B cell (primary cell): ENCODE measurements around the gene IL13. TPM values are rescaled to one million over a fixed set of nuclear protein-coding genes. Genes with fewer than 3 reads are reported as not detected.

Experiments used
- ATAC-seq: fragments of 200-7000 bp; cut with Tn5 transposase; one replicate; pipeline ENCODE4 v1.10.0; 2021; ENCODE audit warnings: low read depth, mild to moderate bottlenecking, moderate number of reproducible peaks, moderate library complexity
- CTCF ChIA-PET: fragments of 350-600 bp; sonication (Branson Sonifier 250); formaldehyde crosslinking; loops from one replicate; lab custom pipeline; 2021; ENCODE audit warnings: antibody characterized with exemption, inconsistent platforms; lab: Charles Lee
- POLR2A ChIA-PET: fragments of 350-600 bp; sonication (Branson Sonifier 250); formaldehyde crosslinking; loops from one replicate; lab custom pipeline; 2021; ENCODE audit warnings: antibody characterized with exemption; lab: Charles Lee
- DNase-seq: peaks from one replicate; pipeline ENCODE4 v3.0.0; 2013
- H2AFZ ChIP-seq: 2 replicates; pipeline ENCODE4 v1.6.1; 2012; ENCODE audit warnings: mild to moderate bottlenecking, low read depth, low read length; ENCODE audit not compliant: insufficient read depth, poor library complexity, severe bottlenecking
- H3K27ac ChIP-seq, 2 donors: 1 replicate in 1 of 2; 2 replicates in 1 of 2; pipeline ENCODE4 v1.5.1; 2012 to 2013; ENCODE audit warnings: low read length in 2 of 2, mild to moderate bottlenecking in 2 of 2, moderate library complexity in 1 of 2
- H3K27me3 ChIP-seq, 4 experiments: fragments of 200-600 bp in 1 of 4; sonication (generic) in 1 of 4; replicated peaks in 1 of 4; 1 replicate in 2 of 4; 2 replicates in 2 of 4; pipeline versions ENCODE4 v1.6.1 to v1.7.0; 2013 to 2016; ENCODE audit warnings: low read length in 3 of 4, mild to moderate bottlenecking in 2 of 4, mixed read lengths in 1 of 4, moderate library complexity in 1 of 4; ENCODE audit not compliant: insufficient read depth in 4 of 4, control insufficient read depth in 3 of 4; ENCODE audit errors: control extremely low read depth in 1 of 4
- H3K36me3 ChIP-seq, 2 experiments: replicated peaks in 1 of 2; 1 replicate in 1 of 2; 2 replicates in 1 of 2; pipeline versions ENCODE4 v1.6.1 to v1.7.1; 2013; ENCODE audit warnings: low read length in 1 of 2; ENCODE audit not compliant: insufficient read depth in 2 of 2, control insufficient read depth in 1 of 2; ENCODE audit errors: control extremely low read depth in 1 of 2, extremely low read depth in 1 of 2
- H3K4me1 ChIP-seq, 2 donors: fragments of 200-600 bp in 1 of 2; sonication (generic) in 1 of 2; 1 replicate in 1 of 2; 2 replicates in 1 of 2; pipeline versions ENCODE4 v1.5.1 to v1.6.1; 2013 to 2017; ENCODE audit warnings: low read length in 2 of 2; ENCODE audit not compliant: control insufficient read depth in 2 of 2, insufficient read depth in 2 of 2
- H3K4me2 ChIP-seq: replicated peaks from 2 replicates; pipeline ENCODE3; 2012; ENCODE audit warnings: mild to moderate bottlenecking, low read depth, low read length; ENCODE audit not compliant: poor library complexity, severe bottlenecking
- H3K4me3 ChIP-seq, 5 experiments: fragments of 200-600 bp in 1 of 5; sonication (generic) in 1 of 5; 1 replicate in 3 of 5; 2 replicates in 2 of 5; pipeline versions ENCODE4 v1.5.1 to v1.7.0; 2011 to 2016; ENCODE audit warnings: low read length in 4 of 5, mild to moderate bottlenecking in 4 of 5, low read depth in 2 of 5, control low read depth in 1 of 5, moderate library complexity in 1 of 5; ENCODE audit not compliant: insufficient read depth in 1 of 5; ENCODE audit errors: control extremely low read depth in 1 of 5, extremely low read depth in 1 of 5
- H3K79me2 ChIP-seq: fragments of 200-600 bp; sonication (generic); one replicate; pipeline ENCODE4 v1.6.0; 2016; ENCODE audit warnings: low read length; ENCODE audit not compliant: control insufficient read depth, insufficient read depth
- H3K9ac ChIP-seq: fragments of 200-600 bp; sonication (generic); 2 replicates; pipeline ENCODE4 v1.6.1; 2017; ENCODE audit warnings: mild to moderate bottlenecking, low read length, moderate library complexity
- H3K9me3 ChIP-seq, 3 donors: one replicate each; pipeline versions ENCODE4 v1.6.1 to v1.7.1; 2013; ENCODE audit warnings: low read length in 2 of 3; ENCODE audit not compliant: control insufficient read depth in 2 of 3, insufficient read depth in 1 of 3; ENCODE audit errors: control extremely low read depth in 1 of 3
- H4K20me1 ChIP-seq: 2 replicates; pipeline ENCODE4 v1.6.0; 2012; ENCODE audit warnings: mild to moderate bottlenecking, low read length; ENCODE audit not compliant: insufficient read depth, control insufficient read depth, poor library complexity, severe bottlenecking
- H3K27ac Mint-ChIP-seq: one replicate; pipeline ENCODE4 v1.8.0; 2021; ENCODE audit warnings: mixed read lengths
- H3K27me3 Mint-ChIP-seq: one replicate; pipeline ENCODE4 v1.8.0; 2021; ENCODE audit warnings: mixed read lengths
- H3K4me1 Mint-ChIP-seq: one replicate; pipeline ENCODE4 v1.8.0; 2021; ENCODE audit warnings: mixed read lengths
- H3K4me3 Mint-ChIP-seq: one replicate; pipeline ENCODE4 v1.8.0; 2021; ENCODE audit warnings: mixed read lengths
- H3K9me3 Mint-ChIP-seq: one replicate; pipeline ENCODE4 v1.8.0; 2022; ENCODE audit warnings: mixed read lengths; ENCODE audit not compliant: insufficient read depth
- EZH2 ChIP-seq: IDR thresholded peaks from 2 replicates; pipeline ENCODE4 v1.6.1; 2012; ENCODE audit warnings: borderline replicate concordance, low read depth, mild to moderate bottlenecking, moderate library complexity, low read length; ENCODE audit not compliant: insufficient read depth, poor library complexity, severe bottlenecking
- WGBS: methylation state at CpG from one replicate; pipeline ENCODE4 v1.1.5; 2013; ENCODE audit warnings: missing lambda C conversion rate; ENCODE audit not compliant: insufficient coverage; 5-methylcytosine and 5-hydroxymethylcytosine counted together
- intact Hi-C: fragments of 100-400 bp; cut with micrococcal nuclease; formaldehyde crosslinking; loops from one replicate; pipeline ENCODE4 v1.10.0; 2022
- polyA plus RNA-seq: library from polyadenylated mRNA; depleted of rRNA; stranded (reverse); fragments of >200 nt; gene quantifications from 2 replicates; pipeline ENCODE4 v1.2.3, GENCODE V29; 2012
- total RNA-seq, 2 donors: library from RNA; stranded (reverse); fragments of 120-200 nt in 1 of 2; gene quantifications; 1 replicate in 1 of 2; 2 replicates in 1 of 2; pipeline versions ENCODE4 v1.2.3 to v1.2.4, GENCODE V29; 2013 to 2022
- TF ChIP-seq, protein P1 (sequence below): fragments of 200-600 bp; IDR thresholded peaks from one replicate; pipeline ENCODE4 v1.8.0; 2022; ENCODE audit warnings: antibody characterized with exemption, mild to moderate bottlenecking

IL13 gene
- total and polyA plus RNA-seq, 2 donors (not counting 1 experiment from before 2014, with no cell fraction given): 0.42 to 0.45 TPM

DNA sequence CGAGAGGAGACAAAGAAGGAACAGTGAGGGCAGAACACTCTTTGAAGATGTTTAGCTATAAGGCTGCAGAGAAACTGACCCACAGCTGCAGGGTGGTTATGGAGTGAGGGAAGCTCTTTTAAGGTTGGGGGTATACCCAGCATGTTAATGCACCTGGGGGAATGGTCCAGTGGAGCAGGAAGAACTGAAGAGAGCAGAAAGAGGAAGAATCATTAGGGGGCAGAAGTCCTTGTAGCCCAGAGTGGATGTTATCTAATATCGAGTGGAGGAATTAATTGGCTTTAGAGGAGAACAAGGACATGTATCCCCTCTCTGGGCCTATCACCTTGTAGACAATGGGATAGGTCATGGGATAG is 23.5 kb downstream of the IL13 start:
- Histone ChIP-seq H3K27me3 (no peaks in the 10 kb centered on the region), H3K4me3 (no peak overlapping the region), H3K79me2 (no peaks in the 10 kb centered on the region), H3K36me3 (no peaks in the 10 kb centered on the region), H3K9ac (no peak overlapping the region), H4K20me1 (no peaks in the 10 kb centered on the region), H3K4me2 (peak overlapping the region; percentile 13), H3K27ac (peak overlapping the region in 1 of 2 donors; percentile 21), H3K9me3 (no peaks in the 10 kb centered on the region), H3K4me1 (peaks cover 19 to 20% of the 10 kb centered on the region in 2 donors), H2AFZ (no peak overlapping the region)
- peak overlapping the region; percentile 1 for H3K4me3 Mint-ChIP-seq
- intact Hi-C loops: no loop called here
- DNase-seq (peak; percentile 51), ATAC-seq (peak; percentile 54)
- no peaks in the 10 kb centered on the region for H3K9me3 Mint-ChIP-seq
- 24% methylated on average over 2 of the region's 2 CpGs for WGBS
- peaks cover 28% of the 10 kb centered on the region for H3K4me1 Mint-ChIP-seq
- no peaks in the 10 kb centered on the region for H3K27me3 Mint-ChIP-seq
- TF ChIP-seq, protein P1, sequence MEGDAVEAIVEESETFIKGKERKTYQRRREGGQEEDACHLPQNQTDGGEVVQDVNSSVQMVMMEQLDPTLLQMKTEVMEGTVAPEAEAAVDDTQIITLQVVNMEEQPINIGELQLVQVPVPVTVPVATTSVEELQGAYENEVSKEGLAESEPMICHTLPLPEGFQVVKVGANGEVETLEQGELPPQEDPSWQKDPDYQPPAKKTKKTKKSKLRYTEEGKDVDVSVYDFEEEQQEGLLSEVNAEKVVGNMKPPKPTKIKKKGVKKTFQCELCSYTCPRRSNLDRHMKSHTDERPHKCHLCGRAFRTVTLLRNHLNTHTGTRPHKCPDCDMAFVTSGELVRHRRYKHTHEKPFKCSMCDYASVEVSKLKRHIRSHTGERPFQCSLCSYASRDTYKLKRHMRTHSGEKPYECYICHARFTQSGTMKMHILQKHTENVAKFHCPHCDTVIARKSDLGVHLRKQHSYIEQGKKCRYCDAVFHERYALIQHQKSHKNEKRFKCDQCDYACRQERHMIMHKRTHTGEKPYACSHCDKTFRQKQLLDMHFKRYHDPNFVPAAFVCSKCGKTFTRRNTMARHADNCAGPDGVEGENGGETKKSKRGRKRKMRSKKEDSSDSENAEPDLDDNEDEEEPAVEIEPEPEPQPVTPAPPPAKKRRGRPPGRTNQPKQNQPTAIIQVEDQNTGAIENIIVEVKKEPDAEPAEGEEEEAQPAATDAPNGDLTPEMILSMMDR: no peak
- no peak for TF ChIP-seq EZH2
- ChIA-PET POLR2A (no interaction called here), CTCF (no interaction called here)
- peak overlapping the region; percentile 32 for H3K27ac Mint-ChIP-seq

DNA sequence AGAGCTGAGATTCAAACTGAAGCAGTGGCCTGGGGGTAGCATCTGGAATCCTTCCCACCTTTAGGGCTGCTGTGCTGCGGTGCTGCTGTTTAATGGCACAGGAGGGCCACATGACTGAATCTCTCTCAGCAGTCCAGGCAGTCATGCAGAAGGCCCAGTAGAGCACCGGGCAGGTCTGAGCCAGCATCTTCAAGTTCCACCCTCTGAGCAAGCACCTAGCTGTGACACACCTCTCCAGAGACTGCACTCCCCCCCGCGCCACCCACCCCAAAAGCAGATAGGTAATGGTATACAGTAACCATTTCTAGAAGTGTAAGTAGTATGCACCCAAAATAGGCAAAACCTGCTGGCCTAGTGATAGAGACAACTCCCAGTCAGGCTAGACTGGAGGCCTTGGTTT is 24.0 kb downstream of the IL13 start:
- DNase-seq: no peak
- H3K36me3 ChIP-seq: no peaks in the 10 kb centered on the region
- TF ChIP-seq EZH2: no peak
- TF ChIP-seq, protein P1: no peak
- no peaks in the 10 kb centered on the region for H3K79me2 ChIP-seq
- no peaks in the 10 kb centered on the region for H3K27me3 ChIP-seq
- no peaks in the 10 kb centered on the region for H4K20me1 ChIP-seq
- no peaks in the 10 kb centered on the region for H3K9me3 ChIP-seq
- no peak overlapping the region for H3K27ac ChIP-seq
- H3K4me3 ChIP-seq: no peak overlapping the region
- peaks cover 19 to 20% of the 10 kb centered on the region in 2 donors for H3K4me1 ChIP-seq
- 33% methylated on average over 2 of the region's 4 CpGs for WGBS
- H2AFZ ChIP-seq: no peak overlapping the region
- Mint-ChIP-seq H3K9me3 (no peaks in the 10 kb centered on the region), H3K27ac (no peak overlapping the region), H3K4me1 (peaks cover 29% of the 10 kb centered on the region), H3K27me3 (peaks cover 2% of the 10 kb centered on the region), H3K4me3 (no peak overlapping the region)
- no peak for ATAC-seq
- no peak overlapping the region for H3K9ac ChIP-seq
- H3K4me2 ChIP-seq: no peak overlapping the region
- POLR2A ChIA-PET: no interaction called here
- CTCF ChIA-PET: no interaction called here
- intact Hi-C loops: no loop called here
